HG02571 (cell line): Measurements from ENCODE around the gene CHRNE.

ENCODE experiments used
- ATAC-seq: cut with Tn5 transposase; IDR thresholded peaks from one replicate; pipeline ENCODE4 v1.9.1; 2021; ENCODE audit warnings: mild to moderate bottlenecking, moderate library complexity; ENCODE audit not compliant: unreplicated experiment

The CHRNE gene

GRCh38 chr17:4903051-4903818, at the start of gene CHRNE:
CHRNE (minus strand) TSS chr17:4903098; CDS start chr17:4903063, 35 bp downstream.
- ATAC-seq = no peak

GRCh38 chr17:4951486-4951885, 48.6 kb upstream of the CHRNE start:
- ATAC-seq = no peak

- ATAC-seq = no peak
Measured at GRCh38 chr17:4950746-4951204, 47.9 kb upstream of the CHRNE start, which contains the start of gene ENO3. ENO3 (plus strand) TSS chr17:4951119; CDS start chr17:4951830, 711 bp downstream.

GRCh38 chr17:4950075-4950745, 47.3 kb upstream of the CHRNE start:
- no peak for ATAC-seq

GRCh38 chr17:4949321-4950074, 46.6 kb upstream of the CHRNE start:
- ATAC-seq = peak; percentile 22

GRCh38 chr17:4948931-4949320, 46.0 kb upstream of the CHRNE start:
- peak; percentile 22 for ATAC-seq

GRCh38 chr17:4948166-4948930, 45.5 kb upstream of the CHRNE start, which contains the start of gene PFN1:
PFN1 (minus strand) TSS chr17:4948530; CDS start chr17:4948394, 136 bp downstream.
- peak; percentile 28 for ATAC-seq

- ATAC-seq = peak; percentile 22
Measured at GRCh38 chr17:4947411-4948165, 44.7 kb upstream of the CHRNE start.

- ATAC-seq = no peak
Measured at GRCh38 chr17:4947010-4947410, 44.1 kb upstream of the CHRNE start.

GRCh38 chr17:4946312-4946976, 43.5 kb upstream of the CHRNE start:
- no peak for ATAC-seq

- no peak for ATAC-seq
Measured at GRCh38 chr17:4945944-4946280, 43.0 kb upstream of the CHRNE start.

GRCh38 chr17:4945176-4945943, 42.5 kb upstream of the CHRNE start:
- no peak for ATAC-seq

- ATAC-seq = no peak
Measured at GRCh38 chr17:4944554-4945175, 41.8 kb upstream of the CHRNE start.

GRCh38 chr17:4944163-4944553, 41.3 kb upstream of the CHRNE start:
- no peak for ATAC-seq

- ATAC-seq = no peak
Measured at GRCh38 chr17:4942760-4943508, 40.0 kb upstream of the CHRNE start.

GRCh38 chr17:4941319-4941610, 38.4 kb upstream of the CHRNE start:
- no peak for ATAC-seq

GRCh38 chr17:4940555-4941318, 37.8 kb upstream of the CHRNE start:
- no peak for ATAC-seq
